Ovary (tissue), 9 donors: ENCODE results near the gene IDI2. TPM values are rescaled to one million over a fixed set of nuclear protein-coding genes. Genes with fewer than 3 reads are reported as not detected.

ENCODE experiments used
- DNase-seq, 5 donors: peaks; one replicate each; pipeline ENCODE4 v3.0.0-alpha.2; 2019 to 2020
- H3K27ac ChIP-seq, 2 donors: fragments of 200-600 bp; one replicate each; pipeline versions ENCODE4 v1.5.1 to v1.8.0; 2019 to 2022
- H3K27me3 ChIP-seq: fragments of 200-600 bp; one replicate; pipeline ENCODE4 v1.8.0; 2022
- H3K36me3 ChIP-seq: fragments of 200-600 bp; sonication (generic); one replicate; pipeline ENCODE4 v1.5.1; 2019
- H3K4me1 ChIP-seq: one replicate; pipeline ENCODE4 v1.8.1; 2013; ENCODE audit warnings: mild to moderate bottlenecking, moderate library complexity; ENCODE audit not compliant: insufficient read depth
- H3K4me3 ChIP-seq: fragments of 200-600 bp; sonication (generic); one replicate; pipeline ENCODE4 v1.5.1; 2017
- H3K9me3 ChIP-seq, 2 donors: fragments of 200-600 bp in 1 of 2; sonication (generic) in 1 of 2; one replicate each; pipeline versions ENCODE4 v1.5.1 to v1.8.1; 2013 to 2019; ENCODE audit warnings: mild to moderate bottlenecking in 1 of 2, moderate library complexity in 1 of 2
- EP300 ChIP-seq: sonication (generic); formaldehyde crosslinking; IDR thresholded peaks from one replicate; pipeline ENCODE4 v1.6.1; 2017; ENCODE audit warnings: antibody characterized with exemption
- POLR2A ChIP-seq: fragments of 450-650 bp; IDR thresholded peaks from one replicate; pipeline ENCODE4 v1.6.1; 2017; ENCODE audit warnings: antibody characterized with exemption, mild to moderate bottlenecking, moderate library complexity
- WGBS, 3 donors: extraction: QIAGEN DNeasy Blood & Tissue Kit in 1 of 3; methylation state at CpG; one replicate each; pipeline versions ENCODE4 v1.1.5 to v1.1.7; 2013 to 2017; 5-methylcytosine and 5-hydroxymethylcytosine counted together
- intact Hi-C, 4 donors: fragments of 100-400 bp; cut with DNase I; formaldehyde crosslinking; loops; one replicate each; pipeline versions ENCODE4 v1.11.0 to v1.15.1; 2022 to 2023
- polyA plus RNA-seq, 2 donors: library from polyadenylated mRNA; stranded (reverse); fragments of 200-250 nt in 1 of 2; fragments of 350-450 nt in 1 of 2; fragmentation: Illumina TruSeq in 1 of 2; extraction: RNeasy Lipid Tissue Mini Kit (QIAGEN cat#74804) in 1 of 2; gene quantifications; one replicate each; pipeline ENCODE4 v1.2.3, GENCODE V29; 2013 to 2014
- total RNA-seq, 7 donors: library from RNA; depleted of rRNA in 2 of 7; stranded (reverse); fragments of >200 nt in 2 of 7; fragmentation: NEBNext Ultra II Directional in 3 of 7; extraction: Animal tissue kit (Norgen Biotek cat#: 25700) in 3 of 7; gene quantifications; one replicate each; pipeline versions ENCODE4 v1.1.0 to v1.2.4, GENCODE V29; 2016 to 2023
- TF ChIP-seq, protein P1 (sequence below), 3 donors: fragments of 450-650 bp in 2 of 3; fragments of 200-600 bp in 1 of 3; IDR thresholded peaks; one replicate each; pipeline versions ENCODE4 v1.5.1 to v1.8.0; 2016 to 2022; ENCODE audit warnings: antibody characterized with exemption in 3 of 3, mild to moderate bottlenecking in 1 of 3
- donor health status: DM: no; HTN: no; CAD: no; lungs with moderate emphysema.
- donor health status: DM: no; HTN: no; CAD: no.
- donor health status: Bipolar disorder and iron deficiency.
- donor health status: DM: yes; HTN: yes; CAD: no.
- donor health status: DM: no; HTN: no; CAD: no.
- donor health status: DM: yes; HTN: yes; CAD: no.

IDI2 gene
- total and polyA plus RNA-seq, 9 donors = not detected

DNA sequence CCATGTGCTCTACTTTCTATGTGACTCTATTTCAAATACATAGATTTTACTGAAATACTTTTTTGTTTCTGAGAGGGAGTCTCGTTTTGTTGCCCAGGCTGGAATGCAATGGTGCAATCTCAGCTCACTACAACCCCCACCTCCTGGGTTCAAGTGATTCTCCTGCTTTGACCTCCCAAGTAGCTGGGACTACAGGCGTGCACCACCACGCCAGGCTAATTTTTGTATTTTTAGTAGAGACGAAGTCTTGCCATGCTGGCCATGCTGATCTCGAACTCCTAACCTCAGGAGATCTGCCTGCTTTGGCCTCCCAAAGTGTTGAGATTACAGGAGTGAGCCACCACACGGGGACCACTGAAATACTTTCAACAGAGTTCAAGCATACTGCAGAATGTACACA, 19.8 kb upstream of the IDI2 start:
- Histone ChIP-seq H3K27ac (no peak overlapping the region), H3K27me3 (no peaks in the 10 kb centered on the region), H3K9me3 (no peaks in the 10 kb centered on the region), H3K36me3 (no peaks in the 10 kb centered on the region), H3K4me1 (peaks cover 8% of the 10 kb centered on the region), H3K4me3 (no peak overlapping the region)
- intact Hi-C loops = loop anchor here in 1 of 4 donors (5.0 kb wide), 1 partner anchor 58 kb away; the partner anchor contains the start of gene GTPBP4
- TF ChIP-seq EP300 = no peak
- TF ChIP-seq POLR2A = no peak
- TF ChIP-seq, protein P1, sequence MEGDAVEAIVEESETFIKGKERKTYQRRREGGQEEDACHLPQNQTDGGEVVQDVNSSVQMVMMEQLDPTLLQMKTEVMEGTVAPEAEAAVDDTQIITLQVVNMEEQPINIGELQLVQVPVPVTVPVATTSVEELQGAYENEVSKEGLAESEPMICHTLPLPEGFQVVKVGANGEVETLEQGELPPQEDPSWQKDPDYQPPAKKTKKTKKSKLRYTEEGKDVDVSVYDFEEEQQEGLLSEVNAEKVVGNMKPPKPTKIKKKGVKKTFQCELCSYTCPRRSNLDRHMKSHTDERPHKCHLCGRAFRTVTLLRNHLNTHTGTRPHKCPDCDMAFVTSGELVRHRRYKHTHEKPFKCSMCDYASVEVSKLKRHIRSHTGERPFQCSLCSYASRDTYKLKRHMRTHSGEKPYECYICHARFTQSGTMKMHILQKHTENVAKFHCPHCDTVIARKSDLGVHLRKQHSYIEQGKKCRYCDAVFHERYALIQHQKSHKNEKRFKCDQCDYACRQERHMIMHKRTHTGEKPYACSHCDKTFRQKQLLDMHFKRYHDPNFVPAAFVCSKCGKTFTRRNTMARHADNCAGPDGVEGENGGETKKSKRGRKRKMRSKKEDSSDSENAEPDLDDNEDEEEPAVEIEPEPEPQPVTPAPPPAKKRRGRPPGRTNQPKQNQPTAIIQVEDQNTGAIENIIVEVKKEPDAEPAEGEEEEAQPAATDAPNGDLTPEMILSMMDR (IDR thresholded peaks at IDR 0.05) = no peak
- WGBS, 3 donors = 73 to 84% (median 80%) methylated on average over 6 of the region's 6 CpGs
- DNase-seq = no peak

DNA sequence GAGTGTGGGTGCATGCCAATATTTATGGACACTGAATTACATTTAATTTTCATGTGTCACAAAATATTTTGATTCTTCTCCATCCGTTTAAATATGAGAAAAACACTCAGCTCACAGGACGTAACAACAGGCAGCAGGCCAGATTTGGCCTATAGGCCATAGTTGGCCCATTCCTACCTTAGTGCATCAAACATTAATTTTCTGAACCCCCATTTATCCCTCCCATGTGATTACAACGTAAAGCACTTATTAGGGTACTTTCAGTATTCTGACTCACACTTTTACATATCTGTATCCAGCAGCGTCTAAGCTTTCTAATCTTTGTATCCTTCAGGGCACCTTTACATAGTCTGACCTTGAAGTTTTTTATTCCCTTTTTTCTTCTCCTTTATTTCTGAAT, 19.3 kb upstream of the IDI2 start:
- no peak for DNase-seq
- Histone ChIP-seq H3K4me3 (no peak overlapping the region), H3K36me3 (no peaks in the 10 kb centered on the region), H3K9me3 (no peaks in the 10 kb centered on the region), H3K4me1 (peaks cover 6% of the 10 kb centered on the region), H3K27me3 (no peaks in the 10 kb centered on the region), H3K27ac (no peak overlapping the region)
- TF ChIP-seq POLR2A = no peak
- TF ChIP-seq EP300 = no peak
- TF ChIP-seq, protein P1 (IDR thresholded peaks at IDR 0.05) = no peak
- whole genome bisulfite sequencing, 3 donors = 61 to 72% (median 71%) methylated on average over 4 of the region's 4 CpGs
- intact Hi-C loops = loop anchor here in 1 of 4 donors (5.0 kb wide), 1 partner anchor 58 kb away; the partner anchor contains the start of gene GTPBP4

DNA sequence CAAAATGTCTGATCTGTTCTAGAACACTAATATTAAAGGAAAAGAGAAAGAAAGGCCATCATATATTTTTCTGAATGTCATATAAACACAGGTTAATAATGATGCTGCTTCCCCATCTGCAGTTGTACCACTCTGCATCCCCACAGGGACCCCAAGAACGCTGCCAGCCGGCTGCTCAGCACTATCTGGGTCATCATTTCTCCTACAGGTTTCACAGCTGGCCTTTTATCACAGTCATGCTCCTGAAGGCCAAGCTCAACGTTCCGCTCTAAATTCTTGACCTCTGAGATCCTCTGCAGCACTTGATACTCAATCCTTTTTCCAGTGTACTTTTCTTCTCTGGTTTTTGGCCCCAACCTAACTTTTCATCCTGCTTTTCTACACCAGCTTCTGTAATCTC, 18.5 kb upstream of the IDI2 start:
- H3K4me3 ChIP-seq = no peak overlapping the region
- WGBS, 3 donors = 38 to 56% (median 40%) methylated on average over 4 of the region's 4 CpGs
- intact Hi-C loops = no loop called here

DNA sequence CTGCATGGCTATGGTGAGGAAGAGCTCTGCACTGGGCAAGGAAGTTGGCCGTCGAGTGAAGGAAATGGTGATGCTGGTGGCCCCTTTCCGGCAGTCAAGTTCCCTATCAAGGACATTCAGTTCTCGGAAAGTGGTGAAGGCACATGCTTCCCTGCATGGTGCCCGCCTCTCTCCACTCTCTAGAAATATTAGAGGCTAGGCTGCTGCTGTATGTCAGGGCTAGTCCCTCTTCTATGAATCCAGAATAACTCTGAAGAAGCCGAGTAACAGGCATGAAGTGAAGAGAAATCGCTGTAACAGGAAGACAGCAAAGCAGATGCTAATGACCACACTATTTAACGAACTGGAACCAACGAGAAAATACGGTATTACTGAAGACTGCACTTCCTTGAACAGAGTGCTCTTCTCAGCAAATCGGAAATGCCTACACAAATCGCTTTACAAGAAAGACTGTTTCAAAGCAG, 17.9 kb upstream of the IDI2 start:
- H3K9me3 ChIP-seq = no peaks in the 10 kb centered on the region
- DNase-seq = no peak
- H3K4me3 ChIP-seq = no peak overlapping the region
- H3K4me1 ChIP-seq = peaks cover 6% of the 10 kb centered on the region
- WGBS, 3 donors = 80 to 83% (median 81%) methylated on average over 12 of the region's 12 CpGs
- no peaks in the 10 kb centered on the region for H3K36me3 ChIP-seq
- no peak overlapping the region for H3K27ac ChIP-seq
- intact Hi-C loops = no loop called here
- TF ChIP-seq EP300 (no peak), POLR2A (no peak)
- TF ChIP-seq, protein P1 (IDR thresholded peaks at IDR 0.05) = no peak
- H3K27me3 ChIP-seq = no peaks in the 10 kb centered on the region

More for the DNA sequence above, 18.5 kb upstream of the IDI2 start:
- Histone ChIP-seq H3K27ac (no peak overlapping the region), H3K9me3 (no peaks in the 10 kb centered on the region), H3K36me3 (no peaks in the 10 kb centered on the region), H3K27me3 (no peaks in the 10 kb centered on the region), H3K4me1 (peaks cover 6% of the 10 kb centered on the region)
- DNase-seq = no peak
- TF ChIP-seq EP300 (no peak), POLR2A (no peak)
- TF ChIP-seq, protein P1 (IDR thresholded peaks at IDR 0.05) = no peak
